HepG2 (cell line): ENCODE measurements around the gene THADA. TPM values are rescaled to one million over a fixed set of nuclear protein-coding genes. Genes with fewer than 3 reads are reported as not detected.

Experiments used
- BCL6 ChIP-seq: IDR thresholded peaks from 2 replicates; pipeline ENCODE4 v1.6.1; 2016; ENCODE audit warnings: missing genetic modification reagents, missing compliant biosample characterization
- GTF2F1 ChIP-seq: fragments of 150-350 bp; IDR thresholded peaks from 2 replicates; pipeline ENCODE4 v1.6.1; 2014; ENCODE audit warnings: low read length
- KLF9 ChIP-seq: IDR thresholded peaks from 2 replicates; pipeline ENCODE4 v1.6.1; 2016; ENCODE audit warnings: low read depth
- MAFF ChIP-seq: IDR thresholded peaks from 2 replicates; pipeline ENCODE4 v1.6.1; 2011; ENCODE audit warnings: low read depth, low read length, improper control_type of control experiment
- NKX3-1 ChIP-seq: sonication (generic); formaldehyde crosslinking; IDR thresholded peaks from 2 replicates; pipeline ENCODE4 v1.5.0; 2020; ENCODE audit warnings: missing genetic modification reagents
- TARDBP ChIP-seq: sonication (generic); formaldehyde crosslinking; IDR thresholded peaks from 2 replicates; pipeline ENCODE4 v1.8.0; 2022; ENCODE audit warnings: mild to moderate bottlenecking, missing genetic modification reagents
- THAP11 ChIP-seq: IDR thresholded peaks from 2 replicates; pipeline ENCODE4 v1.6.1; 2016; ENCODE audit warnings: missing biosample characterization, missing genetic modification reagents
- TMF1 ChIP-seq: sonication (generic); formaldehyde crosslinking; IDR thresholded peaks from 2 replicates; pipeline ENCODE4 v1.8.1; 2022; ENCODE audit warnings: low read depth, missing genetic modification reagents
- ZNF124 ChIP-seq: sonication (generic); formaldehyde crosslinking; IDR thresholded peaks from 2 replicates; pipeline ENCODE4 v1.4.0; 2020; ENCODE audit warnings: missing genetic modification reagents
- ZNF225 ChIP-seq: sonication (generic); formaldehyde crosslinking; IDR thresholded peaks from 2 replicates; pipeline ENCODE4 v1.4.0; 2020; ENCODE audit warnings: mild to moderate bottlenecking, missing genetic modification reagents
- ZNF431 ChIP-seq: sonication (generic); formaldehyde crosslinking; IDR thresholded peaks from 2 replicates; pipeline ENCODE4 v1.9.0; 2022; ENCODE audit warnings: missing genetic modification reagents, low read depth, mild to moderate bottlenecking, borderline replicate concordance
- polyA plus RNA-seq, 8 experiments: library from polyadenylated mRNA; depleted of rRNA in 3 of 8; stranded (reverse) in 7 of 8; unstranded in 1 of 8; fragments of >200 nt; fragmentation: Illumina TruSeq in 4 of 8; extraction: Trizol in 4 of 8; gene quantifications; 2 replicates each; pipeline versions ENCODE4 v1.2.1 to v1.2.3, GENCODE V29; 2011 to 2016; ENCODE audit warnings: low read depth in 4 of 8, missing spikeins in 1 of 8, mixed read lengths in 1 of 8; ENCODE audit not compliant: insufficient read depth in 1 of 8
- total RNA-seq, 5 experiments: library from RNA; depleted of rRNA; stranded (reverse); fragments of >200 nt; fragmentation: Illumina TruSeq; extraction: Trizol; gene quantifications; 2 replicates each; pipeline ENCODE4 v1.2.3, GENCODE V29; 2016; ENCODE audit warnings: low read depth in 1 of 5
- TF ChIP-seq, protein P1 (sequence below): sonication (generic); formaldehyde crosslinking; IDR thresholded peaks from 2 replicates; pipeline ENCODE4 v1.4.0; 2020; ENCODE audit warnings: mild to moderate bottlenecking, missing genetic modification reagents
- TF ChIP-seq, protein P2 (sequence below): sonication (generic); formaldehyde crosslinking; IDR thresholded peaks from 2 replicates; pipeline ENCODE4 v1.4.0; 2020; ENCODE audit warnings: missing genetic modification reagents
- TF ChIP-seq, protein P3 (sequence below): sonication (generic); formaldehyde crosslinking; IDR thresholded peaks from 2 replicates; pipeline ENCODE4 v1.8.0; 2022; ENCODE audit warnings: mild to moderate bottlenecking, missing genetic modification reagents; ENCODE audit not compliant: insufficient replicate concordance
- TF ChIP-seq, protein P4 (sequence below): sonication (generic); formaldehyde crosslinking; IDR thresholded peaks from 2 replicates; pipeline ENCODE4 v1.5.0; 2020; ENCODE audit warnings: mild to moderate bottlenecking, missing genetic modification reagents, moderate library complexity
- TF ChIP-seq, protein P5 (sequence below): sonication (generic); formaldehyde crosslinking; conservative IDR thresholded peaks from 2 replicates; pipeline ENCODE4 v1.4.0; 2020; ENCODE audit warnings: missing genetic modification reagents
- TF ChIP-seq, protein P6 (sequence below): sonication (generic); formaldehyde crosslinking; IDR thresholded peaks from 2 replicates; pipeline ENCODE4 v1.5.1; 2020; ENCODE audit warnings: missing genetic modification reagents, mild to moderate bottlenecking, borderline replicate concordance

THADA gene
- total and polyA plus RNA-seq, 2 of the 13 experiments (the other 11 are each of a cell fraction or from before 2014, with no cell fraction given): 12.7 to 21.7 TPM

DNA sequence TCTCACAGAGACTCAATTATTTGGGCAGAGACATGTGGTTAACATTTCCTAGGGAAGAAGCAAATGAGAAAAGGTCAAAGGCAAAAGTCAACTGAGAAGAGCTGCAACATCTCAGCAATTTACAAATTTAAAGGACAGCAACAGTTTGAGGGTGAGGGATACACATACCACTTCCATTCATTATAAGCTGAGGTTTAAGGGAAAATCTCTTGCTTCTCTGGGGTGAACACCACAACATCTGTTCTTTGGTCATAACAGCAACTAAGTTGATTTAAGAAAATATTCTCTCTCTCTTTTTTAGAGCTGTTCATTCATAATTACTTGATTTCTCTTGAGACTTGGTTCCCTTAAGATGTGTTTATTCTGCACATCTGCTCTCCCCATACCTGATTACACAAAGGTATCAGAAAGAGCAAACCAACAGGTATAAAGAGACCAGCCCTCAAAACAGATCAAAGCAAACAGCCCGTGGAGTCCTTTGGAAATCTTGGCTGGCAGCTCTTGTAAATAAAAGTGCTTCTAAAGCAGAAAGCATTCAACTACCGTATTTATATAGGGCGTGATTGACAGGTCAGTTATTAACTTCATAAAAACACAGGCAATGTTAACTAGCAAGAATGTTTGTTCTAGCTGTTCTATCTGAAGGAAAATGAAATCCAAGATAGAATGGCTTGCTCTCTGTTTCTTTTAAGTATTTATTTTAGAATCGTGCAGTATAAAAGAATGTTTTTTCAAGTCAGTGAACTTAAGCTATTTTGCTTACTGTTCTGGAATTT, 132.8 kb downstream of the THADA start (continued):
- TF ChIP-seq, protein P1, sequence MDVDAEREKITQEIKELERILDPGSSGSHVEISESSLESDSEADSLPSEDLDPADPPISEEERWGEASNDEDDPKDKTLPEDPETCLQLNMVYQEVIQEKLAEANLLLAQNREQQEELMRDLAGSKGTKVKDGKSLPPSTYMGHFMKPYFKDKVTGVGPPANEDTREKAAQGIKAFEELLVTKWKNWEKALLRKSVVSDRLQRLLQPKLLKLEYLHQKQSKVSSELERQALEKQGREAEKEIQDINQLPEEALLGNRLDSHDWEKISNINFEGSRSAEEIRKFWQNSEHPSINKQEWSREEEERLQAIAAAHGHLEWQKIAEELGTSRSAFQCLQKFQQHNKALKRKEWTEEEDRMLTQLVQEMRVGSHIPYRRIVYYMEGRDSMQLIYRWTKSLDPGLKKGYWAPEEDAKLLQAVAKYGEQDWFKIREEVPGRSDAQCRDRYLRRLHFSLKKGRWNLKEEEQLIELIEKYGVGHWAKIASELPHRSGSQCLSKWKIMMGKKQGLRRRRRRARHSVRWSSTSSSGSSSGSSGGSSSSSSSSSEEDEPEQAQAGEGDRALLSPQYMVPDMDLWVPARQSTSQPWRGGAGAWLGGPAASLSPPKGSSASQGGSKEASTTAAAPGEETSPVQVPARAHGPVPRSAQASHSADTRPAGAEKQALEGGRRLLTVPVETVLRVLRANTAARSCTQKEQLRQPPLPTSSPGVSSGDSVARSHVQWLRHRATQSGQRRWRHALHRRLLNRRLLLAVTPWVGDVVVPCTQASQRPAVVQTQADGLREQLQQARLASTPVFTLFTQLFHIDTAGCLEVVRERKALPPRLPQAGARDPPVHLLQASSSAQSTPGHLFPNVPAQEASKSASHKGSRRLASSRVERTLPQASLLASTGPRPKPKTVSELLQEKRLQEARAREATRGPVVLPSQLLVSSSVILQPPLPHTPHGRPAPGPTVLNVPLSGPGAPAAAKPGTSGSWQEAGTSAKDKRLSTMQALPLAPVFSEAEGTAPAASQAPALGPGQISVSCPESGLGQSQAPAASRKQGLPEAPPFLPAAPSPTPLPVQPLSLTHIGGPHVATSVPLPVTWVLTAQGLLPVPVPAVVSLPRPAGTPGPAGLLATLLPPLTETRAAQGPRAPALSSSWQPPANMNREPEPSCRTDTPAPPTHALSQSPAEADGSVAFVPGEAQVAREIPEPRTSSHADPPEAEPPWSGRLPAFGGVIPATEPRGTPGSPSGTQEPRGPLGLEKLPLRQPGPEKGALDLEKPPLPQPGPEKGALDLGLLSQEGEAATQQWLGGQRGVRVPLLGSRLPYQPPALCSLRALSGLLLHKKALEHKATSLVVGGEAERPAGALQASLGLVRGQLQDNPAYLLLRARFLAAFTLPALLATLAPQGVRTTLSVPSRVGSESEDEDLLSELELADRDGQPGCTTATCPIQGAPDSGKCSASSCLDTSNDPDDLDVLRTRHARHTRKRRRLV: no peak
- TF ChIP-seq THAP11 (CRISPR knock-in tag) (peak; percentile 66), ZNF124 (CRISPR knock-in tag) (peak; percentile 84), ZNF225 (CRISPR knock-in tag) (no peak), GTF2F1 (no peak), MAFF (peak; percentile 41; the same call in 1 of the 2 replicates), TMF1 (CRISPR knock-in tag) (no peak), NKX3-1 (CRISPR knock-in tag) (no peak), ZNF431 (CRISPR knock-in tag) (no peak), KLF9 (peak; percentile 35; the same call in 1 of the 2 replicates), TARDBP (CRISPR knock-in tag) (peak; percentile 53; the same call in 1 of the 2 replicates), BCL6 (peak; percentile 84)
- TF ChIP-seq, protein P2, sequence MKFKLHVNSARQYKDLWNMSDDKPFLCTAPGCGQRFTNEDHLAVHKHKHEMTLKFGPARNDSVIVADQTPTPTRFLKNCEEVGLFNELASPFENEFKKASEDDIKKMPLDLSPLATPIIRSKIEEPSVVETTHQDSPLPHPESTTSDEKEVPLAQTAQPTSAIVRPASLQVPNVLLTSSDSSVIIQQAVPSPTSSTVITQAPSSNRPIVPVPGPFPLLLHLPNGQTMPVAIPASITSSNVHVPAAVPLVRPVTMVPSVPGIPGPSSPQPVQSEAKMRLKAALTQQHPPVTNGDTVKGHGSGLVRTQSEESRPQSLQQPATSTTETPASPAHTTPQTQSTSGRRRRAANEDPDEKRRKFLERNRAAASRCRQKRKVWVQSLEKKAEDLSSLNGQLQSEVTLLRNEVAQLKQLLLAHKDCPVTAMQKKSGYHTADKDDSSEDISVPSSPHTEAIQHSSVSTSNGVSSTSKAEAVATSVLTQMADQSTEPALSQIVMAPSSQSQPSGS (CRISPR knock-in tag): 0 out of 2 replicates have a peak, but pooled peaks have one; percentile 54
- TF ChIP-seq, protein P3, sequence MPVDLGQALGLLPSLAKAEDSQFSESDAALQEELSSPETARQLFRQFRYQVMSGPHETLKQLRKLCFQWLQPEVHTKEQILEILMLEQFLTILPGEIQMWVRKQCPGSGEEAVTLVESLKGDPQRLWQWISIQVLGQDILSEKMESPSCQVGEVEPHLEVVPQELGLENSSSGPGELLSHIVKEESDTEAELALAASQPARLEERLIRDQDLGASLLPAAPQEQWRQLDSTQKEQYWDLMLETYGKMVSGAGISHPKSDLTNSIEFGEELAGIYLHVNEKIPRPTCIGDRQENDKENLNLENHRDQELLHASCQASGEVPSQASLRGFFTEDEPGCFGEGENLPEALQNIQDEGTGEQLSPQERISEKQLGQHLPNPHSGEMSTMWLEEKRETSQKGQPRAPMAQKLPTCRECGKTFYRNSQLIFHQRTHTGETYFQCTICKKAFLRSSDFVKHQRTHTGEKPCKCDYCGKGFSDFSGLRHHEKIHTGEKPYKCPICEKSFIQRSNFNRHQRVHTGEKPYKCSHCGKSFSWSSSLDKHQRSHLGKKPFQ (CRISPR knock-in tag): no peak
- TF ChIP-seq, protein P4, sequence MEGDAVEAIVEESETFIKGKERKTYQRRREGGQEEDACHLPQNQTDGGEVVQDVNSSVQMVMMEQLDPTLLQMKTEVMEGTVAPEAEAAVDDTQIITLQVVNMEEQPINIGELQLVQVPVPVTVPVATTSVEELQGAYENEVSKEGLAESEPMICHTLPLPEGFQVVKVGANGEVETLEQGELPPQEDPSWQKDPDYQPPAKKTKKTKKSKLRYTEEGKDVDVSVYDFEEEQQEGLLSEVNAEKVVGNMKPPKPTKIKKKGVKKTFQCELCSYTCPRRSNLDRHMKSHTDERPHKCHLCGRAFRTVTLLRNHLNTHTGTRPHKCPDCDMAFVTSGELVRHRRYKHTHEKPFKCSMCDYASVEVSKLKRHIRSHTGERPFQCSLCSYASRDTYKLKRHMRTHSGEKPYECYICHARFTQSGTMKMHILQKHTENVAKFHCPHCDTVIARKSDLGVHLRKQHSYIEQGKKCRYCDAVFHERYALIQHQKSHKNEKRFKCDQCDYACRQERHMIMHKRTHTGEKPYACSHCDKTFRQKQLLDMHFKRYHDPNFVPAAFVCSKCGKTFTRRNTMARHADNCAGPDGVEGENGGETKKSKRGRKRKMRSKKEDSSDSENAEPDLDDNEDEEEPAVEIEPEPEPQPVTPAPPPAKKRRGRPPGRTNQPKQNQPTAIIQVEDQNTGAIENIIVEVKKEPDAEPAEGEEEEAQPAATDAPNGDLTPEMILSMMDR: no peak
- TF ChIP-seq, protein P5, sequence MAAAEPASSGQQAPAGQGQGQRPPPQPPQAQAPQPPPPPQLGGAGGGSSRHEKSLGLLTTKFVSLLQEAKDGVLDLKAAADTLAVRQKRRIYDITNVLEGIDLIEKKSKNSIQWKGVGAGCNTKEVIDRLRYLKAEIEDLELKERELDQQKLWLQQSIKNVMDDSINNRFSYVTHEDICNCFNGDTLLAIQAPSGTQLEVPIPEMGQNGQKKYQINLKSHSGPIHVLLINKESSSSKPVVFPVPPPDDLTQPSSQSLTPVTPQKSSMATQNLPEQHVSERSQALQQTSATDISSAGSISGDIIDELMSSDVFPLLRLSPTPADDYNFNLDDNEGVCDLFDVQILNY (CRISPR knock-in tag): no peak
- TF ChIP-seq, protein P6, sequence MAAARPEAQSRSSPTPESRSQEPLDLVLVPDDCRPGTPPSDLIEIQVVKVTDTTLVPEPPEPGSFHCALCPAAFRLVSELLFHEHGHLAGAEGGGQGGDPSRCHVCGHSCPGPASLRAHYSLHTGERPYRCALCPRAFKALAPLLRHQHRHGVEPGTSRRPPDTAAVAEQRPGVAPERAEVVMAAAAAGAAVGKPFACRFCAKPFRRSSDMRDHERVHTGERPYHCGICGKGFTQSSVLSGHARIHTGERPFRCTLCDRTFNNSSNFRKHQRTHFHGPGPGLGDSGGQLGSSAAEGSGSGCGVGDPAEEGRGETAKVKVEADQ (CRISPR knock-in tag): peak; percentile 70; the same call in 1 of the 2 replicates
